Stimulated activated CD8-positive, alpha-beta memory T cell treated with anti-CD3 and anti-CD28 coated beads, Interleukin-12 subunit alpha, Interleukin-12 subunit beta, amount 100 ng/mL, for 1 hour (primary cell): ENCODE measurements around the gene MSI2.

Experiments used
- DNase-seq: peaks from one replicate; pipeline ENCODE4 v3.0.0-alpha.2; 2020; ENCODE audit warnings: low read depth

Gene MSI2

GRCh38 chr17:57505841-57506773 is 249.8 kb downstream of the MSI2 start:
- no peak for DNase-seq

DNA sequence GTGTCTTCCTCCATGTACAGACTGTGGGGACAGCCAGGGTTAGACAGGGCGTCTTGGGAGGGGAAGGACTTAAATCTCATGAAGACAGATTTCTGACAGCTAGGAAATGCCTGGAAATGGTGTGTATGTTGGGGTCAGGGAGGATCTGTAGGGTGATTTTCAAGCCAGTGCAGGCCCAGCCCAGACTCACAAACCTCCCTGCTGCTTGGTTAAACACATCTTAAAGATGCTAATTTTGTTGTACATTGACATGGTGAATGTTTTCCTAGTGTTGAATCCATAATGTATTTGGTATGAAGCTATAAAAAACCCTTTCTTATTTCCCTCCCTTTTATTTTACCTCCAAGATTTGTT is 250.4 kb downstream of the MSI2 start:
- DNase-seq = no peak

- DNase-seq = no peak
Measured at GRCh38 chr17:57507828-57508227, 251.5 kb downstream of the MSI2 start.

DNA sequence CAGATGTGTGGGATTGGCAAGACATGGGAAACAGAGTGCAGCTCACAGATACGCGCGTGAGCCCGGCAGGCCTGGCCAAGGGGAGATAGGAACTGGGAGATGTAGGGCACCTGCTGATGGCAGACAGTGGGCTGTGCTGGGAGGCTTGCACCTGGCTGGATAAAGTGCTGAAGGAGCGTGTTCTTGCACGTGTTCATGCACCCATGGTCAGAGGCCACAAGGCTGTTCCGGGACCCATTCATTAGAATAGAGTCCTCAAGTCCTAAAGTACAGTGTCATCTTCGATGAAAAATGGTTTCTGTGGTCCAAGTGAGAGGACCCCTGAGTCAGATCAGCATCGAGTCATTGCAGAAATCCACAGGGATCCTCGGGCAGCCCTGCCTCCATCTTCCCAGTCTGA is 252.3 kb downstream of the MSI2 start:
- DNase-seq = no peak

- no peak for DNase-seq
Measured at GRCh38 chr17:57511475-57512123, 255.3 kb downstream of the MSI2 start.

- DNase-seq = no peak
Measured at GRCh38 chr17:57512258-57512657, 255.9 kb downstream of the MSI2 start.

DNA sequence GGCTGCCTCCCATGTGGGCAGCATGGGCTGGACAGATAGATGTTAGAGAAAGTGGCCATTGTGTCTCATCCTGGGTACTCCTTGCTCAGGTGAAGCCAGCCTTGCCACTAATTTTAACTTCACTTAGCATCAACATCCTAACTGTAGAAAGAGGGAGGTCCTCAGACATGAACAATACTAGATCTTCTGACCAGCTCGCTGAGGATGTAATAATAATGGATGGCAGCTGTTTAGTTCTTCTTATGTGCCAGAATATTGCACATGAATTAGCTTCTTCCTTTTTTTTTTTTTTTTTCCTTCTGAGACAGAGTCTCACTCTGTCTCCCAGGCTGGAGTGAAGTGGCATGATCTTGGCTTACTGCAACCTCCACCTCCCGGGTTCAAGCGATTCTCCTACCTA is 256.4 kb downstream of the MSI2 start:
- DNase-seq = no peak

DNA sequence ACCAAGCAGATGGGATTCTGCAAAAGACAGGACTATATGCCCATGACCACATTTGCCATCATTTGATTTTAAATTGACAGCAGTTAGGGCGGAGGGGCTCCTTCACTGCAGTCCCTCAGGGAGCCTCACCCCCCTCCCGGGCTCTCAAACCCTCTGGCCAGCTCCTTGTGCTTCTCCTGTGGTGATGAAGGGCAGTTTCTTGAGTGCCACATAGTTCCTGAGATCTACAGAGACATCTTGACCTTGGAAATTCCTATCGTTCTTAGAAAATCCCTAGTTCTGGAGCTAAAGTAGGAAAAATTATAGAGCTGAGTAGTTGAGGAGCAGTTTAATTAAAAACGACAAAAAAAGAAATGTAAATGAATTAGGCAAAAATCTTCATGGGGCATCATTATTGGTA is 257.2 kb downstream of the MSI2 start:
- no peak for DNase-seq

DNA sequence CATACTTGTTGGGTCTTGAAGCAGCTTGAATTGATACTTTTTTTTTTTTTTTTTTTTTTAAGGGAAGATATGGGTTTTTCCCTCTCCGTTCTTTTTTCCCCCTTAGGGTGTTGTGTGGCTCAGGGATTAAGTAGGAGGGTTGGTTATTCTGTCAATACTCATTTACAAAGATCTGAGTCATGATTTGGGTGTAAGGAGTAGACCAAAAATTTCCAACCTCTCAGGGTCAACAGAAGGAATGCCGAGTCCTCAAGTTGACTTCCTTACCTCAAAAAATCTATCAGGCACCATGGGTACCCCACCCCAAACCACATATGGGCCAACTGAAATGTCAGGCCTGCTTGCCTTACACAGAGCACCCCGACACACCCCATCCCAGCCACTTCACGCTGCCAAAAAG is 258.3 kb downstream of the MSI2 start:
- DNase-seq = no peak

- no peak for DNase-seq
Measured at GRCh38 chr17:57515662-57516211, 259.4 kb downstream of the MSI2 start.

- DNase-seq = no peak
Measured at GRCh38 chr17:57516290-57517230, 260.2 kb downstream of the MSI2 start.

DNA sequence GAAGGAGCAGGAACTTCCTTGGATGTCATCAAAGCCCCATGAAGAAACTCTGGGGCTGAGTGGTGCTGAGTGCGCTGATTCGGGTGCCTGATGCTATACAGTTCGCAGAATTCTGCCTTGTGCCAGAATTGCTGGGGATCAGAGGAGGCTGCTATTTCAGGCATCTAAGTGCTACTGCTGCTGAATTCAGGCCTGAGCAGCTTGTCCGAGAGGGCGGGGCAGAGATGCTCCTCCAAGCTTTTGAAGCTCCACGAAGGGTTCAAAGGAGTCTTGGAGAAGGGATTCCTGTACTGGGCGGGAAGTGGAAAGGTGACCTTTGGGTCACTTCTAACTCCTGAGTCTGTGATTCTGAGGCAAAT is 260.9 kb downstream of the MSI2 start:
- no peak for DNase-seq

GRCh38 chr17:57517632-57518456 is 261.5 kb downstream of the MSI2 start:
- DNase-seq = no peak

GRCh38 chr17:57518587-57519581 is 262.6 kb downstream of the MSI2 start:
- DNase-seq = no peak

- DNase-seq = no peak
Measured at GRCh38 chr17:57519800-57520199, 263.5 kb downstream of the MSI2 start.

GRCh38 chr17:57521606-57522005 is 265.3 kb downstream of the MSI2 start:
- no peak for DNase-seq

- no peak for DNase-seq
Measured at GRCh38 chr17:57522042-57523005, 266.0 kb downstream of the MSI2 start.

DNA sequence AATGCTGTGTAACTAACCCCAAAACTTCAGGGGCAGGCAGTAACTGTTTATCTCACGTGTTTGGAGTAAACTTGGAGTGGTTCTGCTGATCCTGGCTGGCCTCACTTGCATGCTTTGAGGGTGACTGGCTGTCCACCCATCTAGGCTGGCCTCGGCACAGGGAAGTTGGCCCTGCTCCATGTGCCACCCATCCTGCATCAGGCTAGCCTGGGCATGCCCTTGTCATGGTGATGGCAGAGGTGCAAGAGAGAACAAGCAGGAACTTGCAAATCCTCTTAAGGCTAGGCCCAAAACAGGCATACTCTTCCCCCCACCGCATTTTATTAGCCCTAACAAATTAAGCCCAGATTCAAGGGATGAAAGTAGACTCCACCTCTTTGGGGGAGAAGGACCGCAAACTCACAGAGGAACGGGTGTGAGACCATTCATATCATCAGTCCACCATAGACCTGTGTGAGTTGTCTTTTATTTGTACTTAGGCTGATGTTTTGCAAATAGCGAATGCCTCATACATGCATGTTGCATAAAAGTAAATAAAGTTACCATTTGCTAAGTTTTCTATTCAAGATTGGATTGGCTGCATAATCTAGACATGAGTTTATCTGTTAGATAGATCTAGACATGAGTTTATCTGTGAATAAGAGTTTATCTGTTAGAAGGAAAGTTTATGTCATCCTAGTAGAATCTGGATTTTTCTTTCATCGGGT is 267.8 kb downstream of the MSI2 start:
- DNase-seq = no peak
